Activated CD4-positive, alpha-beta T cell treated with anti-CD3 and anti-CD28 coated beads, Interleukin-2, amount 10 ng/mL, durations not matched to agents 24 days and 14 days (primary cell): ENCODE measurements around the gene MACF1. TPM values are rescaled to one million over a fixed set of nuclear protein-coding genes. Genes with fewer than 3 reads are reported as not detected.
A peak's percentile ranks its signal among the peaks of the same experiment; 100 is the strongest.

ENCODE experiments used
- DNase-seq: peaks from one replicate; pipeline ENCODE4 v3.0.0; 2022
- H3K27ac Mint-ChIP-seq: one replicate; pipeline ENCODE4 v1.8.0; 2022; ENCODE audit warnings: mild to moderate bottlenecking, mixed read lengths
- H3K27me3 Mint-ChIP-seq: one replicate; pipeline ENCODE4 v1.8.0; 2022; ENCODE audit warnings: mixed read lengths
- H3K36me3 Mint-ChIP-seq: one replicate; pipeline ENCODE4 v1.8.0; 2022; ENCODE audit warnings: low read depth, mild to moderate bottlenecking, mixed read lengths
- H3K4me1 Mint-ChIP-seq: one replicate; pipeline ENCODE4 v1.8.0; 2021; ENCODE audit warnings: mixed read lengths
- H3K4me3 Mint-ChIP-seq: one replicate; pipeline ENCODE4 v1.8.0; 2022; ENCODE audit warnings: mild to moderate bottlenecking, moderate library complexity, mixed read lengths
- H3K9me3 Mint-ChIP-seq: one replicate; pipeline ENCODE4 v1.8.0; 2021; ENCODE audit warnings: mixed read lengths
- intact Hi-C: fragments of 100-400 bp; cut with micrococcal nuclease; formaldehyde crosslinking; loops from one replicate; pipeline ENCODE4 v1.15.1; 2023
- total RNA-seq: library from RNA; stranded (reverse); gene quantifications from 2 replicates; pipeline ENCODE4 v1.2.3, GENCODE V29; 2022

Gene MACF1
- total RNA-seq, 1 donor from 2014 or later, result 204 TPM

GRCh38 chr1:39331647-39332046 lies 127.2 kb downstream of the MACF1 start:
- Mint-ChIP-seq H3K4me1 (peaks cover 12% of the 10 kb centered on the region), H3K36me3 (peaks cover 74% of the 10 kb centered on the region), H3K27me3 (no peaks in the 10 kb centered on the region), H3K4me3 (no peak overlapping the region), H3K9me3 (no peaks in the 10 kb centered on the region), H3K27ac (no peak overlapping the region)
- DNase-seq, result no peak
- intact Hi-C loops, result no loop called here

- H3K4me1 Mint-ChIP-seq, result peaks cover 11% of the 10 kb centered on the region
- intact Hi-C loops, result no loop called here
- H3K36me3 Mint-ChIP-seq, result peaks cover 71% of the 10 kb centered on the region
- no peak for DNase-seq
- no peaks in the 10 kb centered on the region for H3K9me3 Mint-ChIP-seq
- no peak overlapping the region for H3K4me3 Mint-ChIP-seq
- H3K27ac Mint-ChIP-seq, result peak overlapping the region; percentile 22
- H3K27me3 Mint-ChIP-seq, result no peaks in the 10 kb centered on the region
These were observed 127.8 kb downstream of the MACF1 start for GRCh38 chr1:39332291-39332690.

- peak; percentile 64 for DNase-seq
- Mint-ChIP-seq H3K4me3 (no peak overlapping the region), H3K9me3 (no peaks in the 10 kb centered on the region)
These were observed 128.3 kb downstream of the MACF1 start for GRCh38 chr1:39332828-39333227.

DNA sequence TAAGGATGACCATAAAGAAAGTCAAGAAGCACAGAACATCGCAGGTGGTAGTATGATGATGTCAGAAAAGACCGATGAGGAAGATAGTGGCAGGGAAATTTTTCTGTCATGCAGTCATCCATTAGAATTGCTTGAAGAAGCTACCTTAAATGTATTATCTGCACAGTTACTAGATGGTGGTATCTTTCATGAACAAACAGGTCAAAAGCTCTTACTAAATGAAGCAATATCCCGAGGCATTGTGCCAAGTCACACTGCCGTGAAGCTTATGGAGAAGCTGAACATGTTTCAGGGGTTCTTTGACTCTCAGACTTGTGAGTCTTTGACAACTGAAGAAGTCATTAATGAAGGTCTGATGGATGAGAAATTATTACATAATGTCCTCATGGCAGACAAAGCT lies 128.8 kb downstream of the MACF1 start:
- Mint-ChIP-seq H3K27ac (no peak overlapping the region), H3K36me3 (peaks cover 67% of the 10 kb centered on the region), H3K4me3 (no peak overlapping the region), H3K27me3 (no peaks in the 10 kb centered on the region), H3K9me3 (no peaks in the 10 kb centered on the region), H3K4me1 (peaks cover 5% of the 10 kb centered on the region)
- no peak for DNase-seq
- intact Hi-C loops, result no loop called here

More at GRCh38 chr1:39332828-39333227, 128.3 kb downstream of the MACF1 start:
- H3K36me3 Mint-ChIP-seq, result peaks cover 68% of the 10 kb centered on the region
- intact Hi-C loops, result no loop called here
- no peaks in the 10 kb centered on the region for H3K27me3 Mint-ChIP-seq
- H3K4me1 Mint-ChIP-seq, result peaks cover 9% of the 10 kb centered on the region
- H3K27ac Mint-ChIP-seq, result no peak overlapping the region

DNA sequence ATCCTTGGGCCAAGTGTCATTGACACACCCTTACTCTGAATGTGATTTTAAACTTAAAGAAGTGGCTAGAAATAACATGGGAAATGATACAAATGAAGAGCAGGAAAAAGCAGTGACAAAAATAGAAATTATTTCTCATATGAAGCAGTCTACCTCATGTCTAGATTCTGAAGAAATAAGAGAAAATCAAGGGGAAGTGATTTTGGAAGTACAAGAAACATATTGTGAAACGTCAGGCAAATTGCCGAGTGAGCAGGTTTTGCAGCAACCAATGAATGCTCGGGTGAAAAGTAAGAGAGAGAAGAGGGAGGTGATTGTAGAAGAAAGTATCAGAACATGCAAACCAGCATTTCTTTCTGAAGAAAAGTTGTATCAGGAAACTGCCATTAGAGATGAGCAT lies 130.7 kb downstream of the MACF1 start:
- Mint-ChIP-seq H3K9me3 (no peaks in the 10 kb centered on the region), H3K27me3 (no peaks in the 10 kb centered on the region), H3K27ac (no peak overlapping the region), H3K36me3 (peaks cover 69% of the 10 kb centered on the region), H3K4me3 (no peak overlapping the region), H3K4me1 (peaks cover 2% of the 10 kb centered on the region)
- no peak for DNase-seq
- intact Hi-C loops, result no loop called here

DNA sequence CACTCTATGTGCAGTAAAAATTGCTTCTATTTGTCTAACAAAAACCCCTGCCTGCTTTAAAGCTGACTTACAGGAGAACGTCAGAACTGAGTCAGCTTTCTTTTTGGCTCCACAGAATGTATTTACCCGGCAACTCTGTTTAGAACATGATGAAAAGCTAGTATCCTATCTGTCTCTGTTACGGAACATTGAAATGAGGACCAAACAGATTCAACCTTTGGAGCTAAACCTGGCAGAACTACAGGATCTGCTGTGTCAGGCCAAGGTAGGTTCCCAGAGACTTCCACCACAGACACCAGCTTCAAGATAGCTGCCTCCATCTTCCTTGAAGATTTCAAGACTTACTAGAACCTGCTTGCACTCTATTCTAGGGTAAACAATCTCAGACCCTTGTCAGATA lies 132.6 kb downstream of the MACF1 start:
- DNase-seq, result no peak
- H3K27ac Mint-ChIP-seq, result no peak overlapping the region
- H3K27me3 Mint-ChIP-seq, result no peaks in the 10 kb centered on the region
- intact Hi-C loops, result no loop called here
- no peak overlapping the region for H3K4me3 Mint-ChIP-seq
- no peaks in the 10 kb centered on the region for H3K4me1 Mint-ChIP-seq
- H3K36me3 Mint-ChIP-seq, result peaks cover 64% of the 10 kb centered on the region
- no peaks in the 10 kb centered on the region for H3K9me3 Mint-ChIP-seq

DNA sequence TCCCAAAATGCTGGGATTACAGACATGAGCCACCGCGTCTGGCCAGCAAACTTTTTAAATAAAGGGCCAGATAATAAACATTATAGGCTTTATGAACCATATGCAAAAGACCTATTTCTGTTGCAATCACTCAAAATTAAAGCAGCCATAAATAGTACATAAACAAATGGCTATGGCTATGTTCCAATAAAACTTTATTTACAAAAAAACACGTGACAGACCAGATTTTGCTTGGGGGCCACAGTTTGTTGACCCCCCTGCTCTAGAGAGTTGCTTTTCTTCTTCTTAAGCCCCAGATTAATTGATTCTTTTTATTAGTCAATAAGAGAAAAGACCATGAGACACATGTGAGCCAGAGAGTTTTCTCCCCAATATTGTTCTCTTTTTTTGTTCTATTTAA lies 138.3 kb downstream of the MACF1 start:
- intact Hi-C loops, result no loop called here
- H3K4me1 Mint-ChIP-seq, result no peaks in the 10 kb centered on the region
- DNase-seq, result no peak
- peaks cover 57% of the 10 kb centered on the region for H3K36me3 Mint-ChIP-seq
- H3K4me3 Mint-ChIP-seq, result no peak overlapping the region
- H3K27me3 Mint-ChIP-seq, result no peaks in the 10 kb centered on the region
- H3K9me3 Mint-ChIP-seq, result no peaks in the 10 kb centered on the region
- H3K27ac Mint-ChIP-seq, result no peak overlapping the region

- Mint-ChIP-seq H3K4me3 (no peak overlapping the region), H3K27me3 (no peaks in the 10 kb centered on the region), H3K36me3 (peaks cover 57% of the 10 kb centered on the region), H3K27ac (peak overlapping the region; percentile 1), H3K9me3 (no peaks in the 10 kb centered on the region), H3K4me1 (no peaks in the 10 kb centered on the region)
- no peak for DNase-seq
- intact Hi-C loops, result no loop called here
These were observed 140.1 kb downstream of the MACF1 start for GRCh38 chr1:39344394-39345154.

GRCh38 chr1:39346872-39347271 lies 142.4 kb downstream of the MACF1 start:
- DNase-seq, result no peak
- Mint-ChIP-seq H3K4me1 (peaks cover 3% of the 10 kb centered on the region), H3K36me3 (peaks cover 67% of the 10 kb centered on the region), H3K27ac (peak overlapping the region; percentile 41), H3K4me3 (no peak overlapping the region), H3K9me3 (no peaks in the 10 kb centered on the region), H3K27me3 (no peaks in the 10 kb centered on the region)
- intact Hi-C loops, result no loop called here

- peaks cover 63% of the 10 kb centered on the region for H3K36me3 Mint-ChIP-seq
- no peak overlapping the region for H3K27ac Mint-ChIP-seq
- H3K4me3 Mint-ChIP-seq, result no peak overlapping the region
- H3K27me3 Mint-ChIP-seq, result no peaks in the 10 kb centered on the region
- DNase-seq, result no peak
- peaks cover 3% of the 10 kb centered on the region for H3K4me1 Mint-ChIP-seq
- no peaks in the 10 kb centered on the region for H3K9me3 Mint-ChIP-seq
- intact Hi-C loops, result no loop called here
These were observed 143.8 kb downstream of the MACF1 start for GRCh38 chr1:39348278-39348677.

DNA sequence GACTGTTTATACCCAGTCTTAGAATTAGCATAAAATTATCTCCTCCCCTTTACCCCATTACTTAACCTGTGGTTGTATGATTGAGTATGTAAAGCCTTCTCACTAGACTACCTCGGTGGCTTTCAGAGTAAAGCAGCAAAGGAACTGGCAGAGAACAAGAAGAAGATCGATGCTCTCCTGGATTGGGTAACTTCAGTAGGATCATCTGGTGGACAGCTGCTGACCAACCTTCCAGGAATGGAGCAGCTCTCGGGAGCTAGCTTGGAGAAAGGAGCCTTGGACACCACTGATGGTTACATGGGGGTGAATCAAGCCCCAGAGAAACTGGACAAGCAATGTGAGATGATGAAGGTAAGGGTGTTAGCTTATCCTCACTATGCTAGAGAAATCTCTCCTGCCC lies 148.4 kb downstream of the MACF1 start:
- intact Hi-C loops, result no loop called here
- DNase-seq, result no peak
- no peaks in the 10 kb centered on the region for H3K9me3 Mint-ChIP-seq
- peaks cover 68% of the 10 kb centered on the region for H3K36me3 Mint-ChIP-seq
- H3K27me3 Mint-ChIP-seq, result no peaks in the 10 kb centered on the region
- no peak overlapping the region for H3K4me3 Mint-ChIP-seq
- no peak overlapping the region for H3K27ac Mint-ChIP-seq
- peaks cover 3% of the 10 kb centered on the region for H3K4me1 Mint-ChIP-seq

DNA sequence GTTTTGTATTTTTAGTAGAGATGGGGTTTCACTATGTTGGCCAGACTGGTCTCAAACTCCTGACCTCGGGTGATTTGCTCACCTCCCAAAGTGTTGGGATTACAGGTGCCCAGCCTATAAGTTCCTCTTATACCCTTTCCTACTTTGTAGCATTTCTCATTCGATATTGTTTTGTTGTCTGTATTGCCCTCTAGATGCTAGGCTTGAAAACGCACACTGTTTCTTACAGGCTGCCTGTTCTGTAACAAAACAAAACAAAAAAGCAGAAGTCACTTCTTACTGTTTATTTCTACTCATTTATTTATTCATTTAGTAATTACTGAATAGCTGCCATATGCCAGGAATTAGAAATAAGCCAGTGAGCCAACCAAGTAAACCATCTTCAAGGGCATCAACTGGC lies 150.1 kb downstream of the MACF1 start:
- Mint-ChIP-seq H3K36me3 (peaks cover 68% of the 10 kb centered on the region), H3K27ac (no peak overlapping the region), H3K4me3 (no peak overlapping the region), H3K4me1 (peaks cover 3% of the 10 kb centered on the region), H3K9me3 (no peaks in the 10 kb centered on the region), H3K27me3 (no peaks in the 10 kb centered on the region)
- intact Hi-C loops, result no loop called here
- DNase-seq, result no peak

- Mint-ChIP-seq H3K27me3 (no peaks in the 10 kb centered on the region), H3K36me3 (peaks cover 67% of the 10 kb centered on the region), H3K9me3 (no peaks in the 10 kb centered on the region), H3K4me1 (no peaks in the 10 kb centered on the region), H3K27ac (no peak overlapping the region), H3K4me3 (no peak overlapping the region)
- no peak for DNase-seq
- intact Hi-C loops, result no loop called here
These were observed 154.0 kb downstream of the MACF1 start for GRCh38 chr1:39358491-39358890.

DNA sequence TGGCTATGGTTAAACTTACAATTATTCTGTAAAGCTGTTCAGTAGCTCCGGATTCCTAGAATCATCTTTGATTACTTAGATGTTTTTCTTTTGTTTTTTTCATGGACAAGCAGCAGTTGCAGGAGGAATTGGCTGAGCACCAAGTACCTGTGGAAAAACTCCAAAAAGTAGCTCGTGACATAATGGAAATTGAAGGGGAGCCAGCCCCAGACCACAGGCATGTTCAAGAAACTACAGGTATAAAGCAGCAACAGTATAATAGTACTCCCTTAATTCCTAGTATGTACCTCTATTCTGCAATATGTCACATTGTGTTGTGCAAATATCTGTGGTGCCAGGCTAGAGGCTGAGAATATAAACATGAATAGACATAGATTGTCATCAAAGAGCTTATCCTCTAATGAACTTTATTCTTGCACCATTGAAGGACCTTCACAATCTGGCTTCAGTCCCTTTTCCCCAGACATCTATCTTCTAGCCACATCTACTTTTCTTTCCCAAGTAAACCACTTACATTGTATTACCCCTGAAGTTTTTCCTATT lies 154.6 kb downstream of the MACF1 start:
- H3K4me3 Mint-ChIP-seq, result no peak overlapping the region
- H3K4me1 Mint-ChIP-seq, result no peaks in the 10 kb centered on the region
- peaks cover 67% of the 10 kb centered on the region for H3K36me3 Mint-ChIP-seq
- no peak for DNase-seq
- no peak overlapping the region for H3K27ac Mint-ChIP-seq
- H3K9me3 Mint-ChIP-seq, result no peaks in the 10 kb centered on the region
- H3K27me3 Mint-ChIP-seq, result no peaks in the 10 kb centered on the region
- intact Hi-C loops, result no loop called here

DNA sequence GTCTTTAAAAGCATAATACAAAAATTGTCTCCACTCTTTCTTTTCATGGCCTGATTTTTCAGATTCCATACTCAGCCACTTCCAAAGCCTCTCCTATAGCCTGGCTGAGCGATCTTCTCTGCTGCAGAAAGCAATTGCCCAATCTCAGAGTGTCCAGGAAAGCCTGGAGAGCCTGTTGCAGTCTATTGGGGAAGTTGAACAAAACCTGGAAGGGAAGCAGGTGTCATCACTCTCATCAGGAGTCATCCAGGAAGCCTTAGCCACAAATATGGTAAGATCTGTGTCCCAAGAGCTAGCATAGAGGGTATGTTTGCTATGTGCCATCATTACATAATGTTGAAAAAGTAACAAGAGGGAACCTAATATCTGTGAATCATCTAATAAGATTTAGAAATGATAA lies 156.2 kb downstream of the MACF1 start:
- DNase-seq, result no peak
- Mint-ChIP-seq H3K4me1 (no peaks in the 10 kb centered on the region), H3K9me3 (no peaks in the 10 kb centered on the region), H3K4me3 (no peak overlapping the region), H3K36me3 (peaks cover 62% of the 10 kb centered on the region), H3K27ac (no peak overlapping the region), H3K27me3 (no peaks in the 10 kb centered on the region)
- intact Hi-C loops, result no loop called here
